HG02885 (cell line): Measurements from ENCODE around the gene TRDN.
"Not testable (repeated sequence)": the region's sequence is repeated elsewhere in the genome, so short reads cannot be mapped to it uniquely, and the experiment has no call there.

Source experiments
- ATAC-seq: cut with Tn5 transposase; IDR thresholded peaks from one replicate; pipeline ENCODE4 v1.9.1; 2021; ENCODE audit warnings: mild to moderate bottlenecking; ENCODE audit not compliant: unreplicated experiment, poor library complexity

The TRDN gene

DNA sequence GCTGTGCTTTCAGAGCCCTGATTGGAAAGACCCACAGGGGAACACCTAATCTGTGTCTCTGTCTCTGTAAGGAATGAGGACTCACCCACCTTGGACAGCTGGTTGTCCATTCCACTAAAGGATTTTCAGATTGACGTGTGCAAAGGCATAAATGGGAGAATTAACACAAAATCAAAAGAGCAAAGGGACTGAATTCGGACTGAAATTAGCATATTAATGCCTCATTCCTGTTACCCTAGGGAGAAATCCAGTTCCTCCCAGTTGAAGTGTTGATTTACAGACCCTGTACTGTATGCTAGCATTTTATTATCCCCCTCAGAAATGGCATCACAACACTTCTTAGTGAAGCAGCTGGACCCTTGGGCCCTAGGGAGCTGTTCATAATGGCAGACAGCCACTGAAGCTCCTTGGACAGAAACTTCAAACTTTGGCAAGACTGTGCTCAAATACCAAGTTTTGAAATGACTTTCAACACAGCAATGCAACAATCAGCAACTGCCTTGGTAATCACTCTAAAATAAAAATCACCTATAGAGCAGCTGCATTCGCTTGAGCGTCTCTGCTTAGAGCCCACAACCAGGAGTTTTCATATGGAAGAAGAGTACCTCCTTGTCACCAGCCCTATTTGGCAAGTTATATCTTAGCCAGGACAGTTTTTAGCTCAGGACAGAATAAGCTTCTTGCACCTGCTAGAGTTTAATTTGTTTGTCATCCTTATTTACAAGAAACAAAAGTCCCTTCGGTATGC, 118.1 kb downstream of the TRDN start:
- ATAC-seq = no peak

DNA sequence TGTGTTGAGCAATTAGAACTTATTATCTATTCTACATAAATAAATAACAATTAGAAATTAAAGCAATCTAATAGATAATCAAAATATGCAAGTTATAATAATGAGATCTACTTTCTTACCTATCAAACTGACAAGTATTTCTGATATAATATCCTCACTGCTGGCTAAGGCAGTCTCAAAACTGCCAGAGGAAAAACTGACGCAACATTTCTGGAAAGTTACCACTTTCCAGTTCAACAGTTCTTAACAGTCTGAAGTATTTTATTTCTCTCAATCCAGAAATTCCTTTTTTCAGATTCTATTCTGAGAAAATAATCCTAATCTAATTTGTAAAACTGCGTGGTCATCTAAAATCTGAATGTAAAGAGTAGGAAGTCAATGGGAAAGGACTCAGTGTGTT, 121.0 kb downstream of the TRDN start:
- no peak for ATAC-seq

DNA sequence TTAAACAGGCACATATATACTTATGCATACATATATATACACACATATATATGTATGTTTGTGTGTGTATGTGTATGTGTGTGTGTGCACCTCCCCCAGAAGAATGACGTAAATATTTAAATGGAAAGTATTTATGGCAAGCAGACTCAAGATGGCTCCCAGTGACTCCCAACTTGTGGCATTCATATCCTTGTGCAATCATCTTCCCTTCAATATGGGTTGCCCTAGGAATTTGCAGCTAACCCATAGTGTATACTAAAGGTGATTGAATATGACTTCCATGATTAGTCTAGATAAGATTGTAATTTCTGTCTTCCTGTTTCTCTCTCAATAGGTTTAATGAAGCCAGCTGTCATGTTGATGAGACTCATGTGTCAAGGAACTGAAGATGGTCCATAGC, 127.6 kb downstream of the TRDN start:
- no peak for ATAC-seq

DNA sequence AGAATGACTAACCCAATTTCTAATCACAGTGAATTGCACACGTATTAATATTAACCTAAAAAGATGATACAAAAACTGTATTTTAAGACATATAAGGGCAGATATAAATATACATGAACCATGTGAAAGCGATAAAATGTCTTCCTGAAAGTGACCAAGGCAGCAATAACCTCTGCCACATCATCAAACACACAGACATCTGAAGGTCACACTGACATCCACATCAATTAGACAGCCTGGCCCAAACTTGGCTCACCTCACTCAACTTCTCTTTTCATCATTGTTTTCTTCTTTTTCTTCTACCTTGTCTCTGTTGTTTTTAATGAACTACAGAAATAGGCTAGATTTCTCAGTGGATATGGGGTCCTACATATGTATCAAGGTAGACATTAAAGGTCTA, 128.5 kb downstream of the TRDN start:
- ATAC-seq = no peak

DNA sequence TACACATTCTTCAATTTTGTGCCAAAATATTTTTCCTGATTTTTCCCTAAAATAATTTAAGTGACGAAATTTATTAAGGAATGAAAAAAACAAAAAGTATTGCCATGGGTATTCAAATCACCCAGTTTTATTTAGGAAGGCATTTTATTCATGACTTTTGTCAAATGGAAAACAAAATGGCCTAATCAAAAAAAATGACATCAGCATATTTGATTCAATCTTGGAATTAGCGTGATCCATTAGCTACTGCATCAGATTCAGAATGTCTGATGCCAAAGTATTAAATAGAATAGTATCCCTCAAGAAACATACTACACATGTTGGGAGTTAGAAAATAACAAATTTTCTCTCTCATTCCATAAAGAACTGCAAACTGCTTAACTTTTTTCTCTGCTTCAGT, 129.2 kb downstream of the TRDN start:
- ATAC-seq = no peak

DNA sequence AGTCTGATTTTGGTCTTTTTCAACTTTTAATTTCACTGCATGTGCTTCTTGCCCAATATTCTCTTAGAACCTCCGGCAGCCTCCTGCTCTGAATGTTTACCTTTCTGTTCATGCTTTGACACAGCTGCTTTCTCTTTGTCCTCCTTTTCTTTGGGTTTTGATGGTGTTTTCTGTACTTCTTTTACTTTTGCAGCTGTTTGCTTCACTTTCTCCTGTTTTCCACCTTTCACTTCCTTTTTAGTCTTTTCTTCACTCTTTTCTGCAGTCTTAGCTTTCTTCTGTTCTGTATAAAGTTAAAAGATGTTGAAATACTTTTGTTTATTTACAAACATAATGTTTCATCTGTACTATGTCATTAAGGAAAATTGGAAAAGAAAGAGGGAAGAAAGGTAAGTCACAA, 133.1 kb downstream of the TRDN start:
- ATAC-seq = no peak

DNA sequence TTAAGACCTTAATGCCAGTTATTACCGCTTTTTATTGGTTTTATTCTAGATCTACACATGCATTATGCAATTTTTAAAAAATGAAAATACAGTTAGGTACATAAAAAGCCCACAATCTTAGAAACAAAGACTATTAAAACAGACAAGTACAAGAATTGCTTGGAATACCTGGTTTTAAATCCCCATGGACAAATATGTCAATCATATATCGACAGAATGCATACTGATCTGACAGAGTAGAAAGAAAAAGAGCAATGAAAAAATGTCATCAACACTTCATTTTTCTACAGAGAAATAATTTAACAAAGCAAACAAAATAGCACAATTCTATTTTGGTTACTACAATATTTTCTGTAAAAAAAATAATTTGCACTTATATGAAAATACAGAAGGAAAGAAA, 139.7 kb downstream of the TRDN start:
- ATAC-seq = no peak

DNA sequence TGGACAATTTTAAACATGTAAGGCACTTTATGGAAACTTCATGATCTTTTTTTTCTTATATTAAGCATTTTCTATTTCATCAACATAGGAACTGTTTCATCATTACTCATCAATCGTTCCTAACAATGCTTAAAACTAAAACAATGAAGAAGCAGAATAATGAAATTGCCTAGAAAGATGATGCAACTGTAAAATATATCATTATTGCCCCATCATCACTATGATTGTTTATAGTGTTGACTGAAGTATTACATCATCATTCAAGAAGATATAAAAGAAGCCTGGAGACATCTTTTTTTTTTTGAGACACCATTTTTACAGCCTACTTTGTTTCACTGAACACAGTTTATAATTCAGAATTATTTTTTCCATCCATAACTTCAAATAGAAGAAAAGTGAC, 147.2 kb downstream of the TRDN start:
- no peak for ATAC-seq

DNA sequence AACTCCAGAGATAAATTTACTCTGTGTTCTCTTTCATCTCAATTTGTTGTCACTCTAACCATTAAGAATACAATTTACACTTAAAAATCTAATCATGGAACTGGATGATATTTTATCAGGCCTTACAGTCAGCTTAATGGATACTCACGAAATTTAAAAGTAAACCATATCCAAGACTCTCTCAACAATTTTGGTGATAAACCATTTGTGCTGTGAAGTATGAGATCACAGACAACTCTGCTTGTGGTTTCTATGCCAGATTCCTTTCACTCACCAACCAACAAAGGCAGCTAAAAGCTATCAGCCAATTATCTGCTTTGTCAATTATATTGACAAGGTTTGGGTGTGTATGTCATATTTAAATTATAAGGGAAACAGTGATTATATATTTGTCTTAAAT, 155.8 kb downstream of the TRDN start:
- no peak for ATAC-seq

DNA sequence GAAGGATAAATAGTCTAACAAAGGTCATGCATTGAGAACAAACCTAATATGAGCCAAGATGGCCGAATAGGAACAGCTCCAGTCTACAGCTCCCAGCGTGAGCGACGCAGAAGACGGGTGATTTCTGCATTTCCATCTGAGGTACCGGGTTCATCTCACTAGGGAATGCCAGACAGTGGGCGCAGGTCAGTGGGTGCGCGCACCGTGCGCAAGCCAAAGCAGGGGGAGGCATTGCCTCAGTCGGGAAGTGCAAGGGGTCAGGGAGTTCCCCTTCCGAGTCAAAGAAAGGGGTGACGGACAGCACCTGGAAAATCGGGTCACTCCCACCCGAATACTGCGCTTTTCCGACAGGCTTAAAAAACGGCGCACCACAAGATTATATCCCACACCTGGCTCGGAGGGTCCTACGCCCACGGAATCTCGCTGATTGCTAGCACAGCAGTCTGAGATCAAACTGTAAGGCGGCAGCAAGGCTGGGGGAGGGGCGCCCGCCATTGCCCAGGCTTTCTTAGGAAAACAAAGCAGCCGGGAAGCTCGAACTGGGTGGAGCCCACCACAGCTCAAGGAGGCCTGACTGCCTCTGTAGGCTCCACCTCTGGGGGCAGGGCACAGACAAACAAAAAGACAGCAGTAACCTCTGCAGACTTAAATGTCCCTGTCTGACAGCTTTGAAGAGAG, 164.6 kb downstream of the TRDN start:
- not testable (repeated sequence) for ATAC-seq

DNA sequence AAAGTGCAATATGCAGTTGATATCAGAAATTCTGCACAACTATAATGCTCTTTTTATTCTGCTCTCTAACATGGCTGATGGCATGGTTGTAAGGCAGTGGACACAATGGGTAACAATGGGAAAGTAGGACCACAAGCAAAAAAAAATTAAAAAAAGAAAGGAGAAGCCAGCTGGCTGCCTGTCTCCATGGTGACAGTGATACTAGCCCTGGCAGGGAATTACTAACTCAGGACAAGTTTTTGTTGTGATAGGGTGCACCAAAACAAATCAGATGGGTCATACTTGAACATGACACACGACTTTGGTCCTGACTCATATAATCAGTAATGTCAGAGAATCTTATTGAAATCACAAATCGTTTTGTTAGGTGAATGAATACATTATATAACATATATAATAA, 169.4 kb downstream of the TRDN start:
- no peak for ATAC-seq

DNA sequence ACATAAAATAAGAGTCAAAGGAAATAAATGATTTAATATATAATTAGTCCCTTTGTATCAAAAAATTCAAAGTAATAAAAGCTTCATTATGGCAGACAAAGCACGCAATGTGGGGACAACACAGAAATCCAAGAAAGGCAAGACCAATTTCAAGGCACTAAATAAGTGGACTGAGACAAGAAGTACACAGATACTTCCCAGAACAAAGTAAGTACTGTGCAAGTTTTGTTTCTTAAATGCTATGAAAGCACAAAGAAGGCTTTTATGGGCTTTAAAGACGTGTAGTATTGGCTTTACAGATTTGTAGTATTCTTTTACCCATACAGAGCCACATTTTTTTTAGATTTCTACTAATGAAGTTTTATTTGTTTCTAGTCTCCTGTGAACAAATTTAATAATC, 174.6 kb downstream of the TRDN start:
- ATAC-seq = no peak

DNA sequence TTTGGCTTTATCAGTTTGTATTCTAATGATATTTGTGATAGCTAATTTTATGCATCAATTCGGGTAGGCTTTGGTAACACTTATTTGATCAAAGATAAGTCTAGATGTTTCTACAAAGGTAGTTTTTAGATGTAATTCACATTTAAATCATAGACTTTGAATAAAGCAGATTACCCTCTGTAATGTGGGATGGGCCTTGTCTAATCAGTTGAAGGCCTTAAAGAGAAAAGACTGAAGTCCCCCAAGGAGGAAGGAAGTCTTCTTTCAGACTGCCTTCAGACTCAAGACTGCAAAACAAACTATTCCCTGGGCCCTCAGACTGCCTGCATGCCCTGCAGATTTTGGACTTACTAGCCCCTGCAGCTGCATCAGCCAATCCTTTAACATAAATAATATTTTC, 178.5 kb downstream of the TRDN start:
- ATAC-seq = no peak

DNA sequence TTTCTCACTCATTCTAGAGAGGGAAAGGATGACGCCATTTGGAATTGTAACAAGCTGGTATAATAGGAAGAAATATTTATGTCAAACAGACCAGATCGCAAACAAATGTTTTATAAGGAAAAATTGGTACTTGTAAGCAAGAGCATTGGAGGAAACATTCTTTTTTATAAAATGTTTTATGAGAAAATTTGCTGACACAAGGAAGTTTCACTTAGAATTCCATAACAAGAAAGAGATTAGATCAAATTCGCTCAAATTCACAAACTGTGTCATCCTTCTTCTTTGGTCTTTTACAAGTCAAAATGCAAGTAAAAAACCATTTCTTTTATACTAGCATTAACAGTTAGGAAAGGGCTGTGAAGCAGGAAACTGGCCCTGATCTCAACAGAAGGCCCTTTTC, 179.9 kb downstream of the TRDN start:
- ATAC-seq = no peak

DNA sequence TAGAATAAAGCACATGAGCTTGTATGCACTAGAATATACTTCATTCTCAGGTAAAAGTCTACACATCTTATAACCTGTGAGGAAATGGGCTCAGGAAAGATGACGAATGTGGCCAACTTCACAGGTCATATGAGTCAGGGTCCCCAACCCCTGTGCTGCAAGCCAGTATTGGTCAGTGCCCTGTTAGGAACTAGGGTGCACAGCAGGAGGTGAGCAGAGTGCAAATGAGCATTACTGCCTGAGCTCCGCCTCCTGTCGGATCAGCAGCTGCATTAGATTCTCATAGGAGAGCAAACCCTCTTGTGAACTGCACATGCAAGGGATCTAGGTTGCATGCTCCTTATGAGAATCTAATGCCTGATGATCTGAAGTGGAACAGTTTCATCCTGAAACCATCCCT, 182.3 kb downstream of the TRDN start:
- ATAC-seq = no peak

DNA sequence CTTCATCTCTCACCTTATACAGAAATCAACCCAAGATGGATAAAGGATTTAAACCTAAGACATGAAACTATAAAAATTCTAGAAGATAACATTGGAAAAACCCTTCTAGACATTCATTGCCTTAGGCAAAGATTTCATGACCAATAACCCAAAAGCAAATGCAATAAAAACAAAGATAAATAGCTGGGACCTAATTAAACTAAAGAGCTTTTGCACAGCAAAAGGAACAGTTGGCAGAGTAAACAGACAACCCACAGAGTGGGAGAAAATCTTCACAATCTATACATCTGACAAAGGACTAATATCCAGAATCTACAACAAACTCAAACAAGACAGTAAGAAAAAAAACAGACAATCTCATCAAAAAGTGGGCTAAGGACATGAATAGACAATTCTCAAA, 183.7 kb downstream of the TRDN start:
- not testable (repeated sequence) for ATAC-seq

DNA sequence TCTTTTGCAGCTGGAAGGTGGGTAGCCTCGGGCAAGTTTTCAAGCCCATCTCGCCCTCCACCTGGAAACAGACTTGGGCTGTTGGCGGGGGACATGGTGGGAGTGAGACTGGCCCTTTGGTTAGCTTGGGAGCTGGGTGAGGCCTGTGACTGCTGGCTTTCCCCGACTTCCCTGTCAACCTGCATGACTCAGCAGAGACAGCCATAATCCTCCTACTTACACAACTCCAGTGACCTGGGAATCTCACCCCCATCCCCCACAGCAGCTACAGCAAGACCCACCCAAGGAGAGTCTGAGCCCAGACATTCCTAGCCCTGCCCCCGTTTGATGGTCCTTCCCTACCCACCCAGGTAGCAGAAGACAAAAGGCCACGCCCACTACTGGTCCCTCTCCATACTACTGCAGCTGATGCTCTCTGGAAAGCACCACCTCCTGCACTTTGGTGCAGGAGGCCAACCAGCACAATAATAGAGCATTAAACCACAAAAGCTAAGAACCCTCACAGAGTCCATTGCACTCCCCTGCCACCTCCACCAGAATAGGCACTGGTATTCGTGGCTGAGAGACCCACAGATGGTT, 188.4 kb downstream of the TRDN start:
- no peak for ATAC-seq

DNA sequence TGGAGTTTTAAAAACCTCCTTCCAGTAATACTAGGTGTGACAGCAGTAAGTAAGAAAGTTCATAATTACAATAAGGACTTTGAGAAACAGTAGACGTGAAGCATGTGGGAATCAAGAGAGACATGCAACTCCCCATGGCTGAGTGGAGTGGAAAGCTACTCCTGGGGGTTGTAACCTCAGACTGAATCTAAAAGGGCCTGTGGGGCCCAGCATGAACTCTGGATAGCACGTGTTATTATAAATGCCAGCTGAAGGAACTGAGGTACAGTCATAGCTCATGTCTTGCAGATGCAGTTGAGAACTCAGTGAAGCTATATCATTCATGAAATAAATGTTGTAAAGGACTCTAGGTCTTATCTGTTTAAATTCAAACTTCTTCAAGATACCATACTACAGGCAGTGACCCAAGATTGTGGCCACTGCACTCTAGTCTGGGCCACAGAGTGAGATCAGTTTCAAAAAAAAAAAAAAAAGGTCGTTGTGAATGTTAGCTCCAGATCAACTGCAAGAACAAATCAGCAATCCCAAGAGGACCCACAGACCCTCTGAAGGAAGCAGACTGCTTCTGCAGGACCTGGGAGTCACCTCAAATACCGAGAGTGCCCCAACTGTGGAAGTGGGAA, 189.3 kb downstream of the TRDN start:
- ATAC-seq = no peak

DNA sequence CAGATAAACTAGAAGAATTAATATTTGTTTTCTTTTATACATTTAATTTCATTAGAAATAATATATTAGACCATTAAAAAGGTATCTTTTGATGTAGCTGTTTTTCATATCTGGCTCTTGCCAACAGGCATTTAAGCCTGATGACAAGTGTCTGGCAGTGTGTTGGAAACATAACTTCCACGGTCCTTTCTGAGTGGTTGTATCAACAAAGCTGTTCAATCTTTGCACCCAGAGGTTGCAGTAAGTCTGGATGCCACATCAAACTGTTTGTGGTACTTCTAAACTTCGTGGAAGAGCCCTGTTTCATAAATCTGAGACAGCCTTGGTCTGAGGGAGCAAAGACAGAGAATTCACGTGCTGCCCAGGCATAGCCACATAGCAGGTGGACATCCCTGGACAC, 197.4 kb downstream of the TRDN start:
- ATAC-seq = no peak

DNA sequence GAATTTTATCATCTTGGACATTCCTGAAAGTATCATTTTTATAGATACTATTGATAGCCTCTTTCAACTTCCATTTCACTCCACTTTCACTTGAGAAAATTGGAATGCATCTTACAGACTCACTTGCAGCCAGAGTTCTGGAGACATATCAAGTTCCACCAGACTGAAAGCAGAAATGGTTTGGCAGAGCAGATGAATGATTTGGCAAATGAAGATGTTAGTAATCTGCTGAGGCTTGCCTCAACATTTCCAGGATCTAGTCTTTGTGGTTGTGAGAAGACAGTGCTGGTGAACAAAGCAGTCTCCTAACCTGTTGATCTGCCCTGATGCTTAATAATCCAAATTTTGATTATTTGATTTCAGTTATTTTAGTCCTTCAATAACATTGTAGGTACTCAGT, 202.6 kb downstream of the TRDN start:
- no peak for ATAC-seq

DNA sequence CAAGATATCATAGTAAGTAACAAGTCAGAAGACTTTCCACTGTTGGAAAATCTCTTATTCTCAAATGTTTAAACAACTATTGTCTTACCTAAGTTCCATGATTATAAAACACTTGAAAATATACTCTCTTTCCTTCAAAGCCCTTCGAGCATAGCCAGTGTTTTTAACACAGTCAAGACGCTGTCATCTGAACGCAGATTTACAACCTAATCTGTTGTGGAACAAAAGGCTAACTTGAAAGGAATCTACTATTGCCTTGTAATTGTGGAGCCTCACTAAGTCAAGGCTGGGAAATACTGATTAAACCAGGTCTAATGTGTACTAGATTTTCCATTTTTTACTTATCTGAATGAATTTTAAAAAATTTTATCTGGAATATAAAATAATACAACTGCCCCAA, 205.8 kb downstream of the TRDN start:
- no peak for ATAC-seq
